ENCODE data around the gene CFAP20. TPM values are rescaled to one million over a fixed set of nuclear protein-coding genes. Genes with fewer than 3 reads are reported as not detected.
A peak's percentile ranks its signal among the peaks of the same experiment; 100 is the strongest.

The CFAP20 gene
- total RNA-seq, 1 experiment from 2014 or later, result 114 TPM

GRCh38 chr16:58116529-58116928 lies 12.7 kb downstream of the CFAP20 start:
- Histone ChIP-seq H3K4me1 (replicated peaks) (peaks cover 24% of the 10 kb centered on the region), H3K27ac (no peak overlapping the region), H3K36me3 (peaks cover 40% of the 10 kb centered on the region), H3K9me3 (replicated peaks) (no peaks in the 10 kb centered on the region), H3K27me3 (replicated peaks) (no peaks in the 10 kb centered on the region), H3K4me3 (no peak overlapping the region)
- no peak for DNase-seq (ENCODE audit: low read depth in 1 of 2, low spot score in 2 of 2)

DNA sequence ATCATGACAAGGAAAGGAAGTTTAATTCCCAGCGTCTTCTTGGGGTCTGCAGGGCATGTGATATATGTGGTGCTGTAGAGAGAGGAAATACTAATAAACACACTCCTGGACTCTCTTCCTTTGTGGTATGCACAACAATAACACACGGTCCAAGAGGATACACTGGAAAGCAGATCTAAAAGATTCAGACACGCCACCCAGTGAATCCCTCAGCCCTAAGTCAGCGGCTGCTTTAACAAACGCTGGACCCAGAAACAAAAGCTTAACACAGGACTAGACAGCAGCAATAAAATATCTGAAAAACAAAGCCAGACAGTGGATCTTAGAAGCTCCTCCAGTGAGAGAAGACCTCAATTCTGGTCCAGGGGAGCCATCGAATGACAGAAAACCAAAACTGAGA lies 13.1 kb downstream of the CFAP20 start:
- Histone ChIP-seq H3K4me3 (no peak overlapping the region), H3K36me3 (peaks cover 40% of the 10 kb centered on the region), H3K27ac (peak overlapping the region; percentile 9; the same call in 1 of the 2 replicates), H3K4me1 (replicated peaks) (peaks cover 19% of the 10 kb centered on the region), H3K9me3 (replicated peaks) (no peaks in the 10 kb centered on the region), H3K27me3 (replicated peaks) (no peaks in the 10 kb centered on the region)
- peak in 1 of 2 experiments; percentile 40 for DNase-seq (ENCODE audit: low read depth in 1 of 2, low spot score in 2 of 2)

GRCh38 chr16:58114827-58115825 lies 14.1 kb downstream of the CFAP20 start:
- Histone ChIP-seq H3K4me1 (replicated peaks) (peaks cover 19% of the 10 kb centered on the region), H3K4me3 (no peak overlapping the region), H3K27me3 (replicated peaks) (no peaks in the 10 kb centered on the region), H3K9me3 (replicated peaks) (no peaks in the 10 kb centered on the region), H3K27ac (peak overlapping the region; percentile 9; the same call in 1 of the 2 replicates), H3K36me3 (peaks cover 40% of the 10 kb centered on the region)
- DNase-seq (ENCODE audit: low read depth in 1 of 2, low spot score in 2 of 2), result no peak

GRCh38 chr16:58111302-58111627 lies 17.9 kb downstream of the CFAP20 start:
- H3K36me3 ChIP-seq, result peaks cover 34% of the 10 kb centered on the region
- H3K4me1 ChIP-seq (replicated peaks), result peaks cover 11% of the 10 kb centered on the region
- H3K9me3 ChIP-seq (replicated peaks), result no peaks in the 10 kb centered on the region
- no peak for DNase-seq (ENCODE audit: low read depth in 1 of 2, low spot score in 2 of 2)
- H3K27me3 ChIP-seq (replicated peaks), result no peaks in the 10 kb centered on the region
- no peak overlapping the region for H3K27ac ChIP-seq
- no peak overlapping the region for H3K4me3 ChIP-seq

DNA sequence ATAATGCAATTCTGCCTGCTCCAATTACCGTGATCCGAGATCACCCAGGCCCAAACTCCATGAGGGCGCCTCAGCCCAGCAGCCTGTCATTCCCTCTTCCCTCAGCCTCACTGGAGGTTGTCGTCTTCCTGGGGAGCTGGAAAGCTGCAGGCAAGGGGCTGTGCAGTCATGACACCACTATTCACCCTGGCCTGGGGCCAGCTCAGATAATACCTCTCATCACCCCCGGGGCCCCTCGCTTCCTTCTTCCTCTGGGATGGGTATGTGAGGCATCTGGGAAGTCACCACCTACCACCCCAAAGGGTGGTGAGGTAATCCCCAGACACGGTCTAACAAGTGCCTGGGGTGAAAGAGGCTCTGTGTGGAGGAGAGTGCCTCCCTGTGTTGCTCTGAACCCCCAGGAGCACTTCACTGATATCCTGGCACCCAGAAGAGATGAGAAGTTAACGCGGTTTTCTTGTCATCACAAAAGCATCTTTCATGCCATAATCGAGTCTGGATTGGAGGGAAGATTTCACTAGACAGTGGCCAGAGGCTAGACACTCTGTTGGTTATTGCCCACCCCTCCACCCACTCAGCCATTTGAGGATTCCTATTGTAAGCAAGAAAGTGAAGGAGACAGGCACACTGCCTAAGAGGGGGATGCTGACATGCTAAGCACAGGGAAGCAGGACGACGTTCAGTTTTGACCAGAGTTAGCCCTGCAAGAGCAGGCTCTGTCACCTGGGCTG lies 18.4 kb downstream of the CFAP20 start:
- no peaks in the 10 kb centered on the region for H3K27me3 ChIP-seq (replicated peaks)
- H3K27ac ChIP-seq, result no peak overlapping the region
- H3K4me1 ChIP-seq (replicated peaks), result peaks cover 6% of the 10 kb centered on the region
- H3K36me3 ChIP-seq, result peaks cover 31% of the 10 kb centered on the region
- H3K4me3 ChIP-seq, result no peak overlapping the region
- no peaks in the 10 kb centered on the region for H3K9me3 ChIP-seq (replicated peaks)
- no peak for DNase-seq (ENCODE audit: low read depth in 1 of 2, low spot score in 2 of 2)

- H3K27ac ChIP-seq, result no peak overlapping the region
Measured at GRCh38 chr16:58109881-58110280, 19.3 kb downstream of the CFAP20 start.

DNA sequence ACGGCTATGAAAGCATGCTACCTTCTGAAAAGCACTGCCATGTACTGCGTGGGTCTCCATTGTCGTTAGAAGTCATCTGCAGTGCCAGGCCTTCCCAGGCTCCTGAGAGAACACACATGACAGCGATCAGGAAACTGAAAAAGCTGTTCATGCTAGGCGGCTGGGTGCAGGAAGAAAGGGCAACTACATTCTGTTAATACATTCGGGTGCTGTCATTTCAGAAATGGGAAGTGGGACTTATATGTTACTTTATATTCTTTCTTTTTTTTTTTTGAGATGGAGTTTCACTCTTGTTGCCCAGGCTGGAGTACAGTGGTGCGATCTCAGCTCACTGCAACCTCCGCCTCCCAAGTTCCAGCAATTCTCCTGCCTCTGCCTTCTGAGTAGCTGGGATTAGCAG lies 19.9 kb downstream of the CFAP20 start:
- Histone ChIP-seq H3K9me3 (replicated peaks) (no peaks in the 10 kb centered on the region), H3K27ac (no peak overlapping the region), H3K4me3 (no peak overlapping the region), H3K4me1 (replicated peaks) (no peaks in the 10 kb centered on the region), H3K36me3 (peaks cover 18% of the 10 kb centered on the region), H3K27me3 (replicated peaks) (no peaks in the 10 kb centered on the region)
- DNase-seq (ENCODE audit: low read depth in 1 of 2, low spot score in 2 of 2), result no peak

More at GRCh38 chr16:58109881-58110280, 19.3 kb downstream of the CFAP20 start:
- H3K4me1 ChIP-seq (replicated peaks), result no peaks in the 10 kb centered on the region
- no peak overlapping the region for H3K4me3 ChIP-seq
- no peaks in the 10 kb centered on the region for H3K9me3 ChIP-seq (replicated peaks)
- no peaks in the 10 kb centered on the region for H3K27me3 ChIP-seq (replicated peaks)
- DNase-seq (ENCODE audit: low read depth in 1 of 2, low spot score in 2 of 2), result no peak
- peaks cover 23% of the 10 kb centered on the region for H3K36me3 ChIP-seq

DNA sequence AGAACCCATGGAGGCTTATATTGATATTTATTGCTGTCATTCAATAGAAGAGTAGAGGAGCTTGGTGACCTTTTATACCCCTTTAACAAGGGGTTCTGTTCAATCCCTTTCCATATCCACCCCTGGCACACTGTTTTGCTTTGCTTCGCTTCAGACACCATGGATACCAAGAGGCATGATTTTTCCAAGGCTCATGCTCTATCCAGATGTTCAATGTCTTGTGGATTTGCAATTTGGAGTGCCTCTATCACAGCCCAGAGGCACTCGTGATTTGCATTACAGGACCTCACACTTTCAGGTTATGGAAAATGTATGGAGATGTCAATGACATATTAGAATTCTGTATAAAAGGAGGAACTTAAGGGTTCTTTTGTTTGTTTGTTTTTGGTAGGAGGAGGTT lies 21.5 kb downstream of the CFAP20 start:
- DNase-seq (ENCODE audit: low read depth in 1 of 2, low spot score in 2 of 2), result no peak
- Histone ChIP-seq H3K27me3 (replicated peaks) (no peaks in the 10 kb centered on the region), H3K4me3 (no peak overlapping the region), H3K36me3 (peaks cover 2% of the 10 kb centered on the region; the same call in 1 of the 2 replicates), H3K27ac (no peak overlapping the region), H3K4me1 (replicated peaks) (no peaks in the 10 kb centered on the region), H3K9me3 (replicated peaks) (no peaks in the 10 kb centered on the region)

DNA sequence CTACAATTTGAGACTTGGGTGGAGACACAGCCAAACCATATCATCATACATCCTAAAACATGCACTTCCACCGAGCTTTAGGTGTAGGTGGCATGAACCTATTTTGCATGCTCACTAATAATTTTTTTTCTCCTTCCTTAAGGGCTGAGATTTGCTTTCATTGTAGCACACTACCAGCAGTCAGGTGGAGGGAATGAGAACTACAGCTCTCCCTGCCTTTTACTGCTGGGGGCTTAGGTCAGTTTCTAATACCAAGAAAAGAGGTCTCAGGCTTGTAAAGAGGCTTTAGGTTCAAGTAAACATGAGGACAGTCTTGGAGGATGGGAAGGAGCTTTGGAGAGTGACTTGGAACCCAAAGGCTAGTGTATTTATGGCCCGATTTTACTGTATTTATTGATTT lies 22.0 kb downstream of the CFAP20 start:
- Histone ChIP-seq H3K4me3 (no peak overlapping the region), H3K9me3 (replicated peaks) (no peaks in the 10 kb centered on the region), H3K4me1 (replicated peaks) (no peaks in the 10 kb centered on the region), H3K27ac (no peak overlapping the region), H3K27me3 (replicated peaks) (no peaks in the 10 kb centered on the region), H3K36me3 (no peaks in the 10 kb centered on the region)
- no peak for DNase-seq (ENCODE audit: low read depth in 1 of 2, low spot score in 2 of 2)

- H3K36me3 ChIP-seq, result no peaks in the 10 kb centered on the region
- no peak for DNase-seq (ENCODE audit: low read depth in 1 of 2, low spot score in 2 of 2)
- no peaks in the 10 kb centered on the region for H3K27me3 ChIP-seq (replicated peaks)
- no peak overlapping the region for H3K27ac ChIP-seq
- no peaks in the 10 kb centered on the region for H3K4me1 ChIP-seq (replicated peaks)
- H3K4me3 ChIP-seq, result no peak overlapping the region
- no peaks in the 10 kb centered on the region for H3K9me3 ChIP-seq (replicated peaks)
Measured at GRCh38 chr16:58105631-58106030, 23.6 kb downstream of the CFAP20 start.

- no peaks in the 10 kb centered on the region for H3K9me3 ChIP-seq (replicated peaks)
- no peaks in the 10 kb centered on the region for H3K36me3 ChIP-seq
- H3K4me3 ChIP-seq, result no peak overlapping the region
- no peaks in the 10 kb centered on the region for H3K27me3 ChIP-seq (replicated peaks)
- no peak for DNase-seq (ENCODE audit: low read depth in 1 of 2, low spot score in 2 of 2)
- no peak overlapping the region for H3K27ac ChIP-seq
- H3K4me1 ChIP-seq (replicated peaks), result no peaks in the 10 kb centered on the region
Measured at GRCh38 chr16:58102665-58103392, 26.4 kb downstream of the CFAP20 start.

DNA sequence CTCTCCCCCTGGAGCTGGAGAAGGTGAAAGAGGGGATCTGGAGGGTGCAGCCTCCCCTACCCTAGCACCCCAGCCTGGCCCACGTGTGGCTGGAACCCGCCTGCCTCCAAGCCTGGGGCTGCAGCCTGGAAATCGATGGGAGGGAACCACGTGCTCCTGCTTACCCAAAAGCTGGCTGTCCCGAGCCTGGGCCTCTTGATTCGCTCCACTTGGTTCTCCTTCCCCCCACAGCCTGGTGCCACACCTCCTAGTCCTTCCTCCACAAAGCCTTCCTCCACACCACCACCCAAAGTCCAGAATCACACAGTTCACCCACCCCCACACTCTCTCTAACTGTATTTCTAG lies 29.3 kb downstream of the CFAP20 start:
- Histone ChIP-seq H3K4me3 (no peak overlapping the region), H3K4me1 (replicated peaks) (no peaks in the 10 kb centered on the region), H3K36me3 (no peaks in the 10 kb centered on the region), H3K9me3 (replicated peaks) (no peaks in the 10 kb centered on the region), H3K27me3 (replicated peaks) (no peaks in the 10 kb centered on the region), H3K27ac (no peak overlapping the region)
- no peak for DNase-seq (ENCODE audit: low read depth in 1 of 2, low spot score in 2 of 2)

- Histone ChIP-seq H3K9me3 (replicated peaks) (no peaks in the 10 kb centered on the region), H3K4me1 (replicated peaks) (no peaks in the 10 kb centered on the region), H3K36me3 (no peaks in the 10 kb centered on the region), H3K27me3 (replicated peaks) (no peaks in the 10 kb centered on the region), H3K27ac (no peak overlapping the region), H3K4me3 (no peak overlapping the region)
- DNase-seq (ENCODE audit: low read depth in 1 of 2, low spot score in 2 of 2), result no peak
Measured at GRCh38 chr16:58099097-58099955, 29.9 kb downstream of the CFAP20 start.
